Adrenal gland (tissue), 12 donors: ENCODE results near the gene GPAM. TPM values are rescaled to one million over a fixed set of nuclear protein-coding genes. Genes with fewer than 3 reads are reported as not detected.

Experiments used
- DNase-seq, 7 donors: peaks; one replicate each; pipeline ENCODE4 v3.0.0-alpha.2; 2019 to 2020
- H3K27ac ChIP-seq, 5 donors: fragments of 200-600 bp; sonication (generic) in 4 of 5; 1 replicate in 3 of 5; 2 replicates in 2 of 5; pipeline versions ENCODE4 v1.5.1 to v1.8.0; 2016 to 2020; ENCODE audit warnings: mild to moderate bottlenecking in 1 of 5
- H3K27me3 ChIP-seq: fragments of 200-600 bp; 2 replicates; pipeline ENCODE4 v1.8.0; 2021
- H3K36me3 ChIP-seq, 2 donors: fragments of 200-600 bp; replicated peaks in 1 of 2; 1 replicate in 1 of 2; 2 replicates in 1 of 2; pipeline versions ENCODE4 v1.5.1 to v1.8.0; 2018 to 2022
- H3K4me1 ChIP-seq, 2 donors: fragments of 200-600 bp; replicated peaks in 1 of 2; 1 replicate in 1 of 2; 2 replicates in 1 of 2; pipeline versions ENCODE4 v1.5.1 to v1.8.0; 2018 to 2021
- H3K4me3 ChIP-seq, 4 donors: fragments of 200-600 bp; sonication (generic) in 3 of 4; one replicate each; pipeline ENCODE4 v1.5.1; 2016 to 2018
- H3K9me3 ChIP-seq, 3 donors: fragments of 200-600 bp; sonication (generic) in 1 of 3; replicated peaks in 1 of 3; 1 replicate in 2 of 3; 2 replicates in 1 of 3; pipeline versions ENCODE4 v1.5.1 to v1.8.0; 2016 to 2021
- POLR2A ChIP-seq, 2 donors: fragments of 450-650 bp; IDR thresholded peaks; one replicate each; pipeline ENCODE4 v1.6.1; 2017; ENCODE audit warnings: antibody characterized with exemption in 2 of 2, mild to moderate bottlenecking in 2 of 2, moderate library complexity in 1 of 2
- WGBS, 4 donors: extraction: QIAGEN DNeasy Blood & Tissue Kit in 2 of 4; methylation state at CpG; one replicate each; pipeline versions ENCODE4 v1.1.5 to v1.1.7; 2013 to 2017; 5-methylcytosine and 5-hydroxymethylcytosine counted together
- intact Hi-C, 2 donors: fragments of 100-400 bp; cut with DNase I; formaldehyde crosslinking; loops; one replicate each; pipeline versions ENCODE4 v1.14.1 to v1.15.0; 2022 to 2023
- polyA plus RNA-seq, 3 donors: library from polyadenylated mRNA; stranded (reverse); fragments of 200-250 nt in 2 of 3; fragments of 350-450 nt in 1 of 3; fragmentation: Illumina TruSeq in 1 of 3; extraction: RNeasy Lipid Tissue Mini Kit (QIAGEN cat#74804) in 1 of 3; gene quantifications; one replicate each; pipeline ENCODE4 v1.2.3, GENCODE V29; 2013 to 2014
- total RNA-seq, 9 donors: library from RNA; depleted of rRNA in 4 of 9; stranded (reverse); fragments of >200 nt in 4 of 9; fragments of 120-200 nt in 1 of 9; fragmentation: NEBNext Ultra II Directional in 1 of 9; extraction: Animal tissue kit (Norgen Biotek cat#: 25700) in 1 of 9; gene quantifications; one replicate each; pipeline versions ENCODE4 v1.1.0 to v1.2.4, GENCODE V29; 2013 to 2023
- TF ChIP-seq, protein P1 (sequence below), 6 experiments: fragments of 450-650 bp in 4 of 6; fragments of 200-600 bp in 2 of 6; sonication (generic) in 1 of 6; IDR thresholded peaks; 1 replicate in 5 of 6; 2 replicates in 1 of 6; pipeline versions ENCODE4 v1.5.1 to v1.8.0; 2016 to 2021; ENCODE audit warnings: antibody characterized with exemption in 6 of 6, mild to moderate bottlenecking in 2 of 6, moderate library complexity in 1 of 6
- donor health status: healthy with polysubstance abuse.
- donor health status: Bipolar disorder and iron deficiency.
- donor health status: DM: yes; HTN: yes; CAD: no.
- donor health status: DM: no; HTN: no; CAD: no.
- donor health status: DM: no; HTN: no; CAD: no.
- donor health status: DM: yes; HTN: yes; CAD: no.

GPAM gene
- total and polyA plus RNA-seq, 12 donors, result 15.9 to 297 (median 104) TPM

DNA sequence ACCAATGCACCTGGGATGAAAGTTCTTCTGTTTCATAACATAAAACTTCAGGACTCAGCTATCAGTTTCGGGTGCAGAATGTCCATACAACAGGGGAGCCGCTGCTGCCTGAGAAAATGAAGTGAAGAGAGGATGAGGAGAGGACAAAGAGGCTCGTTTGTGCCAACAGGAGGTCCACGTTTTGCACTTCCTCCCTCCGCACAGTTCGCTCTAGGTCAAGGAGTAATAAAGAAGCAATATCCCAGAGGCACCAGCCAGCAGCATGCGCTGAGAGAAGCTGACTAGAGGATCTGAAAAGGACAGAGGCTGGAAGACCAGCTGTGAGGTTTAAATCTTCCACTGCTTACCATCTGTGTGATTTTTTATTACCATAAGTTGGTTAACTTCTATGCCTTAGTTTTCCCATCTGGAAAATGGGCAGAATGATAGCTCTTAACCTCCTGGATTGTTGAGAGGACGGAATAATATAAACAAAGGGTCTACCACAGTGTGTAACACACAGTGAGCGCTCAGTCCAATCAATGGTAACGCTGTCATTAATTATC is 709 bp downstream of the GPAM start:
- WGBS, 4 donors, result 32 to 36% (median 34%) methylated on average over 10 of the region's 10 CpGs
- H3K27me3 ChIP-seq, result no peaks in the 10 kb centered on the region
- intact Hi-C loops, result no loop called here

DNA sequence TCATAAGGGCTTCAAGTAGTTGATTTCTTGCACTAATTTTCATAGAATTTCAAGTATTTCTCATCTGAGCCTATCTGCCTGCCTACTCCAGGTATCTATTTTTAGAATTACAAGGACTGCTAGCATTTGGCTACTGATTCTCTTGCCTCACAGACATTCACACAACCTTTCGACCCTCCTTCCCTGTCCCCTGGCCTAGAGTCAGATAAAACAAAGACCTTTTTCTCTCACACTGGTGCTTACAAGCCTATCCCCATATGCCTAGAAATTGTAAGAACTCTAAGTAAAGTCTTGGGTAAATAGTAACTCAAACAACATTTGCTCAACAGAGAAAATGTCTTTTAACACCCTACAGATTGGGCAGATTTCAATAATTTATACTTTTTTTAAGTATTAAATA is 6.3 kb downstream of the GPAM start:
- intact Hi-C loops, result loop anchor here in 1 of 2 donors (5.0 kb wide), 1 partner anchor 135 kb away; no protein-coding TSS in a partner anchor
- Histone ChIP-seq H3K36me3 (peaks cover 0 to 58% of the 10 kb centered on the region in 2 donors), H3K27me3 (no peaks in the 10 kb centered on the region), H3K27ac (no peak overlapping the region), H3K4me1 (peaks cover 6 to 10% of the 10 kb centered on the region in 2 donors), H3K4me3 (no peak overlapping the region), H3K9me3 (no peaks in the 10 kb centered on the region)
- WGBS, 4 donors, result 30 to 59% (median 45%) methylated on average over 1 of the region's 1 CpG
- DNase-seq, result no peak
- TF ChIP-seq POLR2A (IDR thresholded peaks at IDR 0.05), result no peak
- TF ChIP-seq, protein P1, sequence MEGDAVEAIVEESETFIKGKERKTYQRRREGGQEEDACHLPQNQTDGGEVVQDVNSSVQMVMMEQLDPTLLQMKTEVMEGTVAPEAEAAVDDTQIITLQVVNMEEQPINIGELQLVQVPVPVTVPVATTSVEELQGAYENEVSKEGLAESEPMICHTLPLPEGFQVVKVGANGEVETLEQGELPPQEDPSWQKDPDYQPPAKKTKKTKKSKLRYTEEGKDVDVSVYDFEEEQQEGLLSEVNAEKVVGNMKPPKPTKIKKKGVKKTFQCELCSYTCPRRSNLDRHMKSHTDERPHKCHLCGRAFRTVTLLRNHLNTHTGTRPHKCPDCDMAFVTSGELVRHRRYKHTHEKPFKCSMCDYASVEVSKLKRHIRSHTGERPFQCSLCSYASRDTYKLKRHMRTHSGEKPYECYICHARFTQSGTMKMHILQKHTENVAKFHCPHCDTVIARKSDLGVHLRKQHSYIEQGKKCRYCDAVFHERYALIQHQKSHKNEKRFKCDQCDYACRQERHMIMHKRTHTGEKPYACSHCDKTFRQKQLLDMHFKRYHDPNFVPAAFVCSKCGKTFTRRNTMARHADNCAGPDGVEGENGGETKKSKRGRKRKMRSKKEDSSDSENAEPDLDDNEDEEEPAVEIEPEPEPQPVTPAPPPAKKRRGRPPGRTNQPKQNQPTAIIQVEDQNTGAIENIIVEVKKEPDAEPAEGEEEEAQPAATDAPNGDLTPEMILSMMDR (IDR thresholded peaks at IDR 0.05), result no peak

More for the DNA sequence above, 709 bp downstream of the GPAM start:
- Histone ChIP-seq H3K27ac (peak overlapping the region in 4 of 5 donors; percentile 71 to 92 (median 84)), H3K36me3 (peaks cover 0 to 5% of the 10 kb centered on the region in 2 donors), H3K4me3 (peak overlapping the region in 3 of 4 donors; percentile 30 to 67 (median 53)), H3K9me3 (no peaks in the 10 kb centered on the region), H3K4me1 (peaks cover 16 to 25% of the 10 kb centered on the region in 2 donors)
- no peak for DNase-seq
- TF ChIP-seq POLR2A (IDR thresholded peaks at IDR 0.05), result no peak
- TF ChIP-seq, protein P1 (IDR thresholded peaks at IDR 0.05), result no peak

DNA sequence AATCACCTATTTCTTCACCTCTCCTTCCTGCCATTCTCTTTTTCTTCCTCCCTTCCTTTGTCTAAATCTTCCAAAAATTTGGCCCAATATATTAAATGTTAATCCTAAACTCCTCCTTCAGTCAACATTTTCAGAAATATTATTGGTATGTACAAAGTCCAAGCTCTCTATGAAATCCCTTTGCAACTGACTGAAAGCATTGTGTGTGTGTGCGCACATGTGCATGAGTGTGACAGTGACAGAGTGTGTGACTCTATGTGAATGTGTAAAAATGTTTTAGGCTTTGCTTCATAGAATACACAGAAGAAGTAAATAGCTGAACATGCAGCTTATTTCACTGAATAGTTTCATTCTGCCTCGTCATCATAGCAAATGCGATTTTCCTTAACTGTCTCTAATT is 7.0 kb downstream of the GPAM start:
- TF ChIP-seq, protein P1 (IDR thresholded peaks at IDR 0.05), result no peak
- no peak for TF ChIP-seq POLR2A (IDR thresholded peaks at IDR 0.05)
- Histone ChIP-seq H3K4me1 (peaks cover 9 to 10% of the 10 kb centered on the region in 2 donors), H3K9me3 (no peaks in the 10 kb centered on the region), H3K4me3 (no peak overlapping the region), H3K36me3 (peaks cover 0 to 65% of the 10 kb centered on the region in 2 donors), H3K27me3 (no peaks in the 10 kb centered on the region), H3K27ac (no peak overlapping the region)
- 84 to 93% (median 90%) methylated on average over 3 of the region's 3 CpGs for whole genome bisulfite sequencing, 4 donors
- no peak for DNase-seq
- intact Hi-C loops, result loop anchor here in 1 of 2 donors (5.0 kb wide), 1 partner anchor 136 kb away; no protein-coding TSS in a partner anchor

DNA sequence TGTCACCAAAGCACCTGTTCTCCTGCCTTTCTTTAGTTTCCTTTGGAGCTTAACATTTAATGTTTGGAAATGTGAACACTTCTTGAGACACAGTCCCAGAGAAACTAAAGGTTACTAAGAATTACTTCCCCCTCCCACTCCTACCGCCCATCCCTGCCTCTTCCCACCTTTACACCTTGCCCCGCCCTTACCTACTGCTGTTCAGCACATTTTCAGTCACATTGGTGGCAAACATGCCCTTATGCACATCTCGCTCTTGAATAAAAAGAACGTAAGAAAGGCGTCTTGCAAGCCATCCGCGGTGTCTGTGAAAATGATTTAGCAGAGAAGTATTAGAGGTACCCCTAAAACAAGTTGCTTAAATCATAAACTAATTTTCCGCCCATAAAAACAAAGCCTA is 8.2 kb downstream of the GPAM start:
- Histone ChIP-seq H3K27me3 (no peaks in the 10 kb centered on the region), H3K36me3 (peaks cover 0 to 76% of the 10 kb centered on the region in 2 donors), H3K9me3 (no peaks in the 10 kb centered on the region), H3K27ac (no peak overlapping the region), H3K4me1 (peaks cover 9 to 10% of the 10 kb centered on the region in 2 donors), H3K4me3 (no peak overlapping the region)
- TF ChIP-seq, protein P1 (IDR thresholded peaks at IDR 0.05), result no peak
- TF ChIP-seq POLR2A (IDR thresholded peaks at IDR 0.05), result no peak
- DNase-seq, result no peak
- 93 to 97% (median 94%) methylated on average over 8 of the region's 8 CpGs for WGBS, 4 donors
- intact Hi-C loops, result loop anchor here in 1 of 2 donors (5.0 kb wide), 1 partner anchor 137 kb away; no protein-coding TSS in a partner anchor
